ENCODE data around the gene HMGN1.

HMGN1 gene

DNA sequence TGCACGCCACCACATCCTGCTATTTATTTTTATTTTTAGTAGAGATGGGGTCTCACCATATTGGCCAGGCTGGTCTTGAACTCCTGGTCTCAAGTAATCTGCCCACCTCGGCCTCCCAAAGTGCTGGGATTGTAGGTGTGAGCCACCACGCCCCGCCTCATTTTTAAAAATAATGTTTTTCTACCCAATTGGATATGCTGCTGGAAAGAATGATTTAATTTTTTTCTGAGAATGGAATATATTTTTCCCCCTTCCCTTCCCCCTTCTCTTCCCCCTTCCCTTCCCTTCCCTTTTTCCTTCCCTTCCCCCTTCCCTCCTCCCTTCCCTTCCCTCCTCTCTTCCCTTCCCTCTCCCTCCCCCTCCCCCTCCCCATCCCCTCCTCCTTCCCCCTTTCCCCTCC lies 17.7 kb upstream of the HMGN1 start:
- DNase-seq = no peak

DNA sequence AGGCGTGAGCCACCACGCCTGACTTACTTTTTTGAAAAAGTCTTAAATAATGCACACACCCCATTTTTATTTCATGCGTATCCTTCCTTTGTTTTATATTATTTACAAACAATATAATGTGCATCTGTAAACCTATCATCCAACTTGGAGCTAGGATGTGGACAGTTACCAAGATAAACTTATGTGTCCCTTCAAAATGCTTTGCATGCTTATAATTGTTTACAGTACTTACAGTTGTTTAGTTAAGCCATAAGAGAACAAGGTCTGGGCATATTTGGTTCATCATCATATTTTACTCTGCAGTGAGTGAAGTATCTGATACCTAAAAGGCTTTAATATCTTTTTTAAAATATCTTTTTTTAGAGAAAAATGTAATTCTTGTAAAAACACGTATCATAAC lies 16.1 kb upstream of the HMGN1 start:
- no peak for DNase-seq

DNA sequence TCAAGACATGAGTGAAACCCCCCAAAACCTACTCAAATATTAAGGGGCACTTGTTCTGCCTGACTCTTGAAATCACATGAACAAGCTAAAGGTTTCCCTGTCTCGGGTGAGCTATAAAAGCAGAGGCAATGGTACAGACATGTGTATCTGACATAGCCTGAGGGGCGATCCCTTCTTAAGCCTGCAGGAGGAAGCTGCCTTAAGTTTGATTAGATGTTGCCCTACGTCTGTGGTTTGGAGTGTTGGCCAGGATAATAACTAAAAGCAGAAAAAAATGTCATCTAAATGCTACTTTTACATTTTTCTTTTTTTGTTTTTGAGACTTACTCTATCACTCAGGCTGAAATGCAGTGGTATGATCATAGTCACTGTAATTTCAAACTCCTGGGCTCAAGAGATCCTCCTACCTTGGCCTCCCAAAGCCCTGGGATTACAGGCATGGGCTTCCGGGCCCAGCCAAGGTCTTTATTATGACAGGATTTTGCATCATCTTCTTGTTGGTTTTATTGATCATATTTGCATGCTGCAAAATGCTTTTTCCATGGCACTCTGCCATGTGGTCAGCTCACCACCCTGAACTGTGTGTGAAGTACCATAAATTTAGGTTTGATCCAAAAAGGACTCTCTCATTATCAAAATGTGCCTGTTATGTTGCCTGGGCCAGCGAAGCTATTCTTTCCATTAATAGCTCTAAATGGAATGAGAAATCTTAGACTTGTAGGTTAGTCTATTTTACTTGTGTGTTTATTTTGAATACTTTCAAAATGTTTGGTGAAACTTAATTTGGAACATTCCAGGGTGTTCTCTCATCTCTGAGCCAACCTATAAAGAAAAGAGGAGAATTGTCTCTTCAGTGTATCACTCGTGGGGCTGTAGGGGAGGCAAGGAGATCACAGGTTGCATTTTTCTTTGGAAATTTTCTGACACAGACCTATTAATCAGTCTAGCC lies 15.0 kb upstream of the HMGN1 start:
- DNase-seq = no peak

DNA sequence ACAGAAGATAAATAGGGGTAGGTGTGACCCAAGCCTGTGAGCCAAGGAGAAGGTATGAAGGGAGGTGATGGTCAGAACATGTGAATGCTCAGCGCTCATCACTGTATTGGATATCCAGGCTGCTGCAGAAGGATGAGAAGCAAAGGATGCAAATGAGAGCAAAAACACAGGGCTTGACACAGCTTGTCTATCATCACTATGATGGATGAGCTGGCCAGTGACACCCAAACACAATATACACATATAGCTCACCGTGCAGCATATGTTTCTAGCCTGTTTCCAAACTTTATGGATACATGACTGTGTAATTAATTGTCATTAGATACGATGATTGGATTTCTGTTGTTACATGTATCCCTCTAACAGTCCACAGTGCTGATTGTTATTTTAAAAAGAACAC lies 13.8 kb upstream of the HMGN1 start:
- no peak for DNase-seq

DNA sequence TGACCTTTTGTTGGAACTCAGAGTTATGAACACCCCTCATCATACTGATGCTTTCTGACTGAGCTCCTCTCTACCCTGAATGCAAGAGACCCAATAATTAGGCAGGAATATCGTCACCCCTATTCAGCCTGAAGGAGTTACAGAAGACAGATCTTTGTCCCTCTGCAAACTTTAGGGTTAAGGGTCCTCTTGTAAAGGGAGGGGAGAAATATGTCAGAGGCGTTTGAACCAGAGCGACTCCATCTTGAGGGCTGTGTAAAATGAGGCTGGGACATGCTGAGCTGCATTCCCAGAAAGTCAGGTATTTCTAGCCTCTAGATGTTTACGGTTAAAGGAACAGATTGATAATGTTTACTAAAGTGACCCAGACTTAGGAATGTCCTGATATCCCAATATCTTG lies 10.5 kb upstream of the HMGN1 start:
- DNase-seq = no peak

DNA sequence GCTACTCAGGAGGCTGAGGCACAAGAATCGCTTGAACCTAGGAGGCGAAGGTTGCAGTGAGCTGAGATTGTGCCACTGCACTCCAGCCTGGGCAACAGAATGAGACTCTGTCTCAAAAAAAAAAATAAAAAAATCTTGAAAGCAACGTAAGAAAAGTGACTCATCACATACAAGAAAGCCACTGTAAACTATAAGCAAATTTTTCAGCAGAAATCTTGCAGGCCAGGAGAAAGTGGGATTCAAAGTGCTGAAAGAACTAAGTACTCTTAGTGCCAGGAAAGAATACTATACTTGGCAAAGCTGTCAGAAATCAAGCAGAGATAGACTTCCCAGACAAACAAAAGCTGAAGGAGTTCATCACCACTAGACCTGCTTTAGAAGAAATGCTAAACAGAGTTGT lies 4.4 kb upstream of the HMGN1 start:
- DNase-seq = no peak

DNA sequence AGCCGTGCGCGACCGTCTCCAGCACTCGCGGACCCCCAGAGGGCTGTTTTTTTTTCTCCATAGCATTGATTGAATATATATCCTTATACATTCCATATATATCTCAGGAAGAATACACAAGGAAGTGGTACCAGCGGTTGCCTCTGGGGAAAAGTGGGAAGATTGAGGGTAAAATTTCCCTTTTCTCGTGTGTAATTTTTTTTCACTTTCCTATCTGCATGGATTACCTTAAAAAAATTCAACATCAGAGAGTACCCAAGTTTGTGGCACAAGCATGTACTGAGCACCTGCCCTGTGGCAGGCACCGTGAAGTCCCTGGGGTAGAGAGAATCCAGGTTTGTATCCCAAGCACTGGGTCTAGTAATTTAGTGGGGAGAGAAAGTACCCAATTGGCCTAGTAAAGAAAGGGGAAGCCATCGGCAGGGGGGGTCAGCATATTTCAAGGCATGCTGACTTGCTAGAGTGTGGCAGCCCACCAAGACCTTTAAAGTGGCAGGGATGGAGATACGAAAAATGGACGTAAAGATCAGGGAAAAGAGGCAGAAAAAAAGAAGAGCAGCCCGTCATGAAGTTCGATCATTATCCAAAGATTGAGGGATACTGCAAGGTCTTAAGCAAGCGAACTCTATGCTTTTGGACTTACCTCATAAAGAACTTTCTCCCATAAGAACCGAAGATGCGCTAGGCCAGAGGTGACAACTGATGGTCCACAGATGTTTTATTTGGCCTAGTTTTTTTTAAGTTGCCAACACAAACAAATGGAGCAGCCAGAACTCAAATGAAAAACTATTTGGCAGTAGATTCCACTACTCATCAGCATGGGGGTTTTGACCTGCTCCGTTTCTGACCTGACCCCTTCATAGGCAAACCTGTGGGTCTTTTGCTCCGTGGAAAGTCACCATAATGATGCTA lies 1.5 kb upstream of the HMGN1 start:
- DNase-seq = no peak

DNA sequence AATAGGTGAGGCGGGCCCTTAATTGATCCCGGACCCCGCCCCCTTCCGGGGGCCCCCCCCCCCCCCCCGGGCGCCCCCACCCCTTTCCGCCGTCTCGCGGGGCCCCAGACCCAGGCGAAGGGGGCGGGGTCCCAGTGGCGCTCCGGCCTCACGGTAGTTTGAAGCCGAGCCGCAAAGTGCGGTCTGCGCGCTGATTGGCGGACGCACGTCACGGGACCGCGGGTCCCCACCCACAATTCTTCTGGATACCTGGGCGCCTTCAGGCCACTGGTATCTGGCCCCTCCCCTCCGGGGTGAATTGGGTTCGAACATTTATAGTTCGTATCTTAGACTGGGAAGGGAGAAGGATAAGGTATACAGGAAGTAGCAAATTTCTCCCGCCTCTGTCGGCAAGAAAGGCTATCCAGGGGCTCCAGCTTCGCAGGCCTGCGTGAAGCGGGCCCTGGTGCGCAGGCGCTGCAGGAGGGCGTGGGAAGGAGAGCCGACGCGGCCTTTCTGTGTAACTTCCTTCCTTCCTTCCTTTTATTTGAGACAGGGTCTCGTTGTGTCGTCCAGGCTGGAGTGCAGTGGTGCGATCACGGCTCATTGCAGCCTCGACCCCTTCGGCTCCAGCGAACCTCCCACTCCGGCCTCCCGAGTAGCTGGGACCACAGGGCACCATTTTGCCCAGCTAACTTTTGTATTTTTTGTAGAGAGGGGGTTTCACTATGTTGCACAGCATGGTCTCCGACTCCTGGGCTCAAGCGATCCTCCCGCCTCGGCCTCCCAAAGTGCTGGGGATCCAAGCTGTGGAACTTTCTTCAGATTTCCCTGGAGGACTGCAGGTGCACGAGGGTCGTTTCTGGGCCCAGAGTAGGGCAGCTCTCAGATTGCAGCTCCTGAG lies 564 bp upstream of the HMGN1 start:
- peak; percentile 94 to 97 (median 96) for DNase-seq

DNA sequence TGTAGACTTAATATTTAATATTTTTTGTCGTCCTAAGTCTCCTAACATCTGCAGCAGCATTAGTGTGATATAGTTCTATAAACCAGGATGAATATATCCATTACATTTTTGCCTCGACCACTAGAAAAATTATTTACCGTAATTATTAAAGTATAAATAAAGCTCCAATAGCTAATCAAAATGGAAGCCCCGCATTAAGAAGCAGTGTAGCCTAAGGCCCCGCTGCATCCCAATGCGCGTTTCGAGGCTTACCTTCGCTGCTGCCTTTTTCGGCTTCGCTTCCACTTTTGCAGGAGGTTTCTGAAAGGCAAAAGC lies 891 bp downstream of the HMGN1 start:
- peak in 1 of 6 experiments; percentile 29 for DNase-seq

DNA sequence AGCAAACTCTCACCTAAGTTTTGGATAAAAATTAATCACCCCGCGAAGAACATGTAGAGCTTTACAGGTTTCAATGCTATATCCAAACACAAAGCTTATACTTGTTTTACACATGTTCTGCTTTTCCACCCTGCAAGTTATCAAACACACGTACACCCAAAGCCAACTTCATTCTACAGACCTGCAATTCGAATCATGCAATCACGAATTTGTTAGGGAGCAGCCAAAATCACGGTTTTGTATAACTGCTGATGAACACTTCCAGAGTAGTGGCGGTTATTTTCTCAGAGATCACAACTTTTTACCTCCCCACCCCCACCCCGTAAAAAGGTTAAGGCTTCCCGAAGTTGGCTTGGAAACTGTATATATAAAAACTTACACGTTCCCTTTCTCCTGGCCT lies 1.4 kb downstream of the HMGN1 start:
- DNase-seq = no peak

DNA sequence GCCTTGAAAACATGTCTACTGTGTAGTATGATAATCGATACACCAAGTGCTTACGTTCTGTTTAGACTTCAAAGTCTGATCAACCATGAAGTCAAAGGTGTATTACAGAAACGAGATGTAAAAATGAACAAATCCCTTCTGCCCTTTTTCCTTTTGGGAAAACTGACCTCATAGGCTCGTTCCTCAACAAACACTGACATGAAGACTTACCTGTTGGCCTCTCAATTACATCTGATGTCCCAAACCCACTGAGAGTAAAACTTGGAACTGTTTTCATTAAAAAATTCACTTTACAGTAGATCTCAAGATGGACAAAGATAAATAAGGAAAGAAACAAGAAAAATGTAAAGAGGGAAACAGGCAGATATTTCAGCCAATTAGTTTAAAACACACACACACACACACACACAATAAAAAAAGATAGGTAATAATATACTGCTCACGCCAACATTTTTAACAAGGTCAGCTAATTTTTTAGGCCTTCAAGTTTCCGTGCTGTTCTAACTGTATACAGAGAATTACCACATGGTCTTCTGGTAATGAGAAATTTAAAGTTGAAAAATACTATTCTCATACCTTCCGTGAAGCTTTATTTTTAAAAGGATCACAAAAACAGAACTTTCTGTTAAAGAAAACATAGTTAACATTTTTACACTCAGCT lies 2.1 kb downstream of the HMGN1 start:
- DNase-seq = no peak

DNA sequence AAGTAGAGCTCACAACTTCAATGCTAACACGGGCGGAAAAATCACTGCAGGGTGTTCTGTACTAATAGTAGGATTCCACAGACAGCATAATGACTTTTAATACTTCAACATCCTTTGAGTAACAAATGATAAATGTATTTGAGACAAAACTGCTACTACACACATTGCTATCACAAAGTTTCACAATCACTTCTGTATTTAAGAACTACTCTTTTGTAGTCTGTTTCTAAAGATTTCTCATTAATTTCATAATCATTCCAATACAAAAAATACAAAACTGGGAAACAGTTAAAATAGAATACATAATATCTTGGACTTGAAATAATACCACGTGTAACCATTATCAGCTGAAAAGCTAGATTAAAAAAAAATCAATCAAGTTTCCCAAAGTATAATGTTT lies 2.7 kb downstream of the HMGN1 start:
- DNase-seq = no peak

DNA sequence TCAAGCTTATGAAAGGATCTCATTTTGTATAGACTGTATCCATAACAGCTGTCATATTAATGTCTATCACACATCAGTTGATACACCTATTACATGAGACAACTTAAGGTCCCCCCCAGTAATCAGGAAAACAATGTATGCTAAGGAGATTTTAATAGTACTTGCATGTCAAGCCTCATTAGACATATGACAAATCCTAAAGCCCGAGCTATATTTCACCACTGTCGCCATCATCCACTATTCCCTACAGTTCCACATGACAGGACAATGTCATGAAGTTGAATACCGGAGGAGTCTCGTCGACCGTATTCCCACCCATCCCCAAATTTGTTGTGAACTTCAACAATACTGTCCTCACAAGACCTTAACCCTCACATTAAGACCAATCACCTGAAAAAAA lies 3.4 kb downstream of the HMGN1 start:
- DNase-seq = no peak

DNA sequence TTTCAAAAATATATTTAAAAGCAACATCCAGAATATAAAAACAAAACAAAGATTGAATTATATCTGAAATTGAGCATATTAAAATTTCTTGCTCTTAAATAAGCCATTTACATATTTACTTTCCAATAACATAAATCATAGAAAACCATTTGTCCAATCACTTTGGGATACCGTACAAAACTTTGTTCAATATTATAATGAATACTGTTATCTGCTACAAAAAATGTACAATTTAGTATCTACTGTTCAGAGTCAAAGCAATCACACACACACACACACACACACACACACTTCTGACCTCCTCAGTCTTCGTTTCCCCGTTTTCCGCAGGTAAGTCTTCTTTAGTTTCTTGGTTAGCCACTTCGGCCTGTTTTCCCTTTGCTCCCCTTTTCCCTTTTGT lies 4.0 kb downstream of the HMGN1 start:
- DNase-seq = no peak

DNA sequence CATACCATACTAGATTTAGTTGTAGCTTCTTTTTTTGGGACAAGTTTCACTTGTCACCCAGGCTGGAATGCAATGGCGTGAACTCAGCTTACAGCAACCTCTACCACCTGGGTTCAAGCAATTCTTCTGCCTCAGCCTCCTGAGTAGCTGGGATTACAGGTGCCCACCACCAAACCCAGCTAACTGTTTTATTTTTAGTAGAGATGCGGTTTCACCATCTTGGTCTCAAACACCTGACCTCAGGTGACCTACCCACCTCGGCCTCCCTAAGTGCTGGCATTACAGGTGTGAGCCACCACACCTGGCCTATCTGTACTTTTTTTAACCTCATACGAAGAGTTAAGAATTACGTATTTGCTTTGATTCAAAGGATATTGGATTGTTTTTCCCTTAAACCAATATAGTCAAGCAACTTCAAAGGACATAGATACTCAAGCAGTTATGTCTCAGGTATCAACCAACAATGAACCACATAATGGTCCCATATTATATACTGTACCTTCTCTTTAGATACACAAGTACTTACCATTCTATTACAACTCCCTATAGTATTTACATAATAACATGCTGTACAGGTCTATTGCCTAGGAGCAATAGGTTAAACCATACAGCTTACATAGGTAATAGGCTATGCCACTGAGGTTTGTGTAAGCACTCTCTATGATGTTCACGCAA lies 7.5 kb downstream of the HMGN1 start:
- DNase-seq = no peak

DNA sequence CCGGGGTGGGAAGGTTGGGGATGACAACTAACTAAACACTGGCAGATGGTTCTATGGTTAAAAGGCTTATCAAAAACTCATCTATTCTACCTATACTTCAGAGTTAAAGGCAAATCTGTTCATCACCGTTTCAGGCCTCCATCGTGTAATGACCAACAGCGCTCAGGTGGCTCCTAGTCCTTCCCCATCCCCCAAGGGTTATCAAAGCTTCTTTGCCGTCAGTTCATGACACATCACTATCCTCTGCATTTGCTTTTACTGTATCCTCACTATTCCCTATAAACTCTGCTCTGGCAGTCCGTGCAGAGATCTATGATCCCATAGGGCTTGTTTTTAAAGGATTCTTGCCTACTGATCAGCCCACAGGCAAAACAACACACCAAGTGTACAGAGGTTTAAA lies 8.2 kb downstream of the HMGN1 start:
- DNase-seq = no peak

DNA sequence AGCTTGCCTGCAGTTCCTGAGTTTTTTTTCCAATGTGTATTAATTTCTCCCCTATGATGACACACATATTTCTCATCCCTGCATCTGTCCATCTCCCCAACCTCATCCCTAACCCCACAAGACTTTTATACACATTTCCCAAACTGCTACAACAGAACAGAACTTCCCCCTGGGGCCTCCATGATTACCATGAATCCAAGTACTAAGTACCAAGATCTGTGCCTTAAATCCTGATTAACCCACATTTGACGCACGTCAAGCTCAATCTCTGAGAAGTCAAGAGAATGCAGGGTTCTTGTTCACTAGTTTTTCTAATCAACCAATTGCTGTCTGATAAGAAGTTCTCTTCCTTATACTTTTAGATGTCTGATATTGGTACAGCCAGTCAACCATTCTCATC lies 9.7 kb downstream of the HMGN1 start:
- no peak for DNase-seq

DNA sequence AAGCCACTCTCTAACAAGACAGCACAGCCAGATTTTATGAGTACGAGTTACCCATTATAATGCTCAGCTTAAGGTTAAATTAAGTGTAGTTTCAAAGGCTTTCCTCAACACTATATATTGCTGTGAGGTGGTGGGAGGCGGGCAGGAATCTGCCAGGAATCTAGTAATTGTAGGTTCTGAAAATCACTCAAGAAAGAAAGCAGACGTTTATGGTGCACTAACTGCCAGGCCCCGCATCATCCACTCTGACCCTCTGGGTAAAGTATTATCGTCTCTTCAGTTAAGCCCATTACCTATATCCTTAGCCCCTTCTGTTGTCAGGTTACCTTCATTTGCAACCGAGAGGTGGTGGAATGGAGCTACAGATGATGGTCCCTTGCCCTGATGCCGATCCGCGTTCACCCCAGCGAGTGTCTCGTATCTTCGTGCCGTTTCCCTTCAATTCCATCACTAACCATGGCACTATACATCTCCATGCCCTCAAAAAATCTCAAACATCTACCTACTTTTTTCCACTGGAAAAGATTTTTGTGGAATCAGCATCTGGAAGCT lies 12.4 kb downstream of the HMGN1 start:
- DNase-seq = no peak

DNA sequence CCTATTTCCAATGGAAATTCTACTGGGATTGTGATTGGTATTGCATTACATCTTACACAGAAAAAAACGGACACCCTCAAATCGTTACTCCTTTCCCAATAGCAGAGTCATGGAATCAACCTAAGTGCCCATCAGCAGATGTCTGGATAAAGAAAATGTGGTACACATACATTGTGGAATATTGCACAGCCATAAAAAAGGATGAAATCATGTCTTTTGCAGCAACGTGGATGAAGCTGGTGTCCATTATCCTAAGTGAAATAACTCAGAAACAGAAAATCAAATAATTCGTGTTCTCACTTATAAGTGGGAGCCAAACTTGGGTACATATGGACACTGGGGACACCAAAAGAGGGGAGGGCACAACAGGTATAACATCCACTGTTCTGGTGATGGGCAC lies 14.3 kb downstream of the HMGN1 start:
- DNase-seq = no peak

DNA sequence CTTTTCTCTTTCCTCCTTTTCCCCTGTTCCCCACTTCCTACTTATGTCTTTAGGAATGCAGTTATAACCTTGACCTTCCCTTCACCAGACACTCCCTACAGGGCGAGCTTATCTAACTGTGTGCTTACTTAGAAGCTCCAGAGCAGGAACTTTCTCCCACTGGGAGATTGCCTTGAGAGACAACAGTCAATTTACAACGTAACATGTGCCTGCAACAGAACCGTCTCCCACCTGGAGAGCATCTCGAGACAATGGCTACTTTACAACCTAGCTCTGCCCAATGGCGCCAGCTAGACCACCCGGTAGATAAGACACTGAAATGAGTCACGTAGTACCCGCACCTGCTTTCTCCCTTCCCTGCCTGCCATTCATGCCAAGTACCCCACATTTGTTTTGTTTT lies 16.7 kb downstream of the HMGN1 start:
- no peak for DNase-seq

DNA sequence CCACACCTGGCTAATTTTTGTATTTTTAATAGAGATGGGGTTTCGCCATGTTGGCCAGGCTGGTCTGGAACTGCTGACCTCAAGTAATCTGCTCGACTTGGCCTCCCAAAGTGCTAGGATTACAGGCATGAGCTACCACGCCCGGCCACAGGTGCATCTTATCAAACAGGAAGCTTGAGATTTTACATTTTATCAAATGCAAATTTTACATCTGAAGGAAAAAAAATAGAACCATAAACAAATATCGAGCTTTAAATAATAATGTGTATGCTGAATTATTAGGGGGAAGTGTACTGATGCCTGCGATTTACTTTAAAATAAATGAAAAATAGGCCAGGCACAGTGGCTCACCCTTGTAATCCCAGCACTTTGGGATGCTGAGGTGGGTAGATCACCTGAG lies 18.9 kb downstream of the HMGN1 start:
- no peak for DNase-seq

DNA sequence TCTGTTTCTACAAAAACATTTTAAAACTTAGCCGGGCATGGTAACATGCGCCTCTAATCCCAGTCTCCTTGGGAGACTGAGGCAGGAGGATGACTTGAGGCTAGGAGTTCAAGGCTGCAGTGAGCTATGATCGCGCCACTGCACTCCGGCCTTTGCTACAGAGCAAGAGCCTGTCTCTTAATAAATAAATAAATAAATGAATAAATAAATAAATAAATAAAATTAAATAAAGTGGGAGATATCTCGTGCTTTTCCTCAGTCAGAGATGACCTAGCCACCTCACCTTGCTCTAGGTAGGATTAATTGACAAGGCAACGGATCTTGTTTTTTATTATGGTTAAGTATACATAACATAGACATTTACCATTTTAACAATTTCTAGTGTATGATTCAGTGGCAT lies 21.2 kb downstream of the HMGN1 start:
- DNase-seq = no peak

Measured in stimulated activated naive CD4-positive, alpha-beta T cell (primary cell).